GM19397 (cell line): ENCODE results near the gene SAMD4A.

Source experiments
- ATAC-seq: cut with Tn5 transposase; IDR thresholded peaks from one replicate; pipeline ENCODE4 v1.9.1; 2021; ENCODE audit warnings: mild to moderate bottlenecking, moderate library complexity; ENCODE audit not compliant: unreplicated experiment

SAMD4A gene

GRCh38 chr14:54840798-54841197 is 273.9 kb downstream of the SAMD4A start:
- ATAC-seq: no peak
